ENCODE measurements around the gene CPNE9. TPM values are rescaled to one million over a fixed set of nuclear protein-coding genes. Genes with fewer than 3 reads are reported as not detected.

The CPNE9 gene
- total RNA-seq, 1 donor: not detected

GRCh38 chr3:9686050-9686550, 17.5 kb upstream of the CPNE9 start:
- no peak for DNase-seq (ENCODE audit: low read depth)
- no peak overlapping the region for H3K4me3 ChIP-seq (ENCODE audit: low read depth, low read length)
- TF ChIP-seq CTCF (IDR thresholded peaks at IDR 0.05; ENCODE audit: insufficient read depth, low read depth, low read length): no peak

- H3K4me3 ChIP-seq (ENCODE audit: low read depth, low read length): no peak overlapping the region
- no peak for TF ChIP-seq CTCF (IDR thresholded peaks at IDR 0.05; ENCODE audit: insufficient read depth, low read depth, low read length)
- no peak for DNase-seq (ENCODE audit: low read depth)
Observed at GRCh38 chr3:9686703-9687102, 16.9 kb upstream of the CPNE9 start.

- DNase-seq (ENCODE audit: low read depth): no peak
- TF ChIP-seq CTCF (IDR thresholded peaks at IDR 0.05; ENCODE audit: insufficient read depth, low read depth, low read length): no peak
- no peak overlapping the region for H3K4me3 ChIP-seq (ENCODE audit: low read depth, low read length)
Observed at GRCh38 chr3:9687514-9687913, 16.1 kb upstream of the CPNE9 start.

GRCh38 chr3:9688961-9689360, 14.7 kb upstream of the CPNE9 start:
- no peak for TF ChIP-seq CTCF (IDR thresholded peaks at IDR 0.05; ENCODE audit: insufficient read depth, low read depth, low read length)
- H3K4me3 ChIP-seq (ENCODE audit: low read depth, low read length): no peak overlapping the region
- no peak for DNase-seq (ENCODE audit: low read depth)

- no peak for TF ChIP-seq CTCF (IDR thresholded peaks at IDR 0.05; ENCODE audit: insufficient read depth, low read depth, low read length)
- no peak for DNase-seq (ENCODE audit: low read depth)
- H3K4me3 ChIP-seq (ENCODE audit: low read depth, low read length): no peak overlapping the region
Observed at GRCh38 chr3:9689757-9690156, 13.9 kb upstream of the CPNE9 start.

- TF ChIP-seq CTCF (IDR thresholded peaks at IDR 0.05; ENCODE audit: insufficient read depth, low read depth, low read length): no peak
- no peak overlapping the region for H3K4me3 ChIP-seq (ENCODE audit: low read depth, low read length)
- peak; percentile 34 for DNase-seq (ENCODE audit: low read depth)
Observed at GRCh38 chr3:9690451-9691450, 12.9 kb upstream of the CPNE9 start.
